Fibroblast of skin of abdomen (primary cell): ENCODE measurements around the gene GPR39.

Experiments used
- DNase-seq: peaks from one replicate; pipeline ENCODE4 v3.0.0-alpha.2; 2013

GPR39 gene

DNA sequence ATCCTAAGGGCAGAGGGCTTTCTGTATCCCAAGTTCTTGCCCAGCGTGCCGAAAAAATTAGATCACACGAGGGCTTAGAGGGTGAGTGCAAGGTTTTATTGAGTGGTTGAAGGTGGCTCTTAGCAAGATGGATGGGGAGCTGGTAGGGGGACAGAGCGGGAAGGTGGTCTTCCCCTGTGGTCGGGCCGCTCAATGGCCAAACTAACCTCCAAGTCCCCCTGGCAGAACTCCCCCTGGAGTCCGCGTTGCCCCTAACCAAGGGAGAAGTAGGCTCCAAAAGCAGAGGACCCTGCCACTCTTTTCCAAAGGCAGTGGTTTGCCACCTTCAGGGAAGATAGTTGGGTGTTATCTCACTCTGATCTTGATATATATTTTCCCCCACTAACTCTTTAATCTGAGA is 190.0 kb downstream of the GPR39 start:
- DNase-seq = no peak

DNA sequence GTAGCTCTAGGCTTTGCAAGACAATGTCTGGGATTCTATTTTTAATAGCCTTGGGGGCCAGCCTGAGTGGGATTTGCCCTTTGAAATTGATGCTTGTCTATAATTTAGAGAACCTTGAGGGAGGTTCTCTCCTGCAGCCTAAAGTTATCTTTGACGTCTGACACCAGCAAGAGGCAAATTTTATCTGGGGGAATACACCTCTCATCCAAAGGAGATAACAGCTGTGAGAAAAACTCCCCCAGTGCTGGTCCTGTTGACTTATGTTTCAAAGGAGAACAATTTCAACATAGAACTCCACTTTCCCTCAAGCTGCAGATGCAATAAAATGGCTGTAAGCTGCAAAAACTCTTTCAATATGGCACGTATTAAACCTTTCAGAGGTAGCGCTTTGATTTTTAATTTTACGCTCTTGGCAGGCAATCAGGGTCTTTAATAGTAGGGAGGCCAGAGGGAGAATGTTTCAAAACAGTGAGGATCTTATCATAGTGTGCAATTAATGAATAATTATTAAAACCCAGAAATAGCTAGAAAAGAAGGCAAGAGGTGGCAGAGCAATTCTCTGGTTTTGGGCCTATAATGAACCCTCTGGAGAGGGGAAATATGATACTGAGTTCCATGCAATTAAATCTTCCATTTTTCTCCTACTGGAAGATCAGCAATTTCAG is 191.0 kb downstream of the GPR39 start:
- DNase-seq = no peak

DNA sequence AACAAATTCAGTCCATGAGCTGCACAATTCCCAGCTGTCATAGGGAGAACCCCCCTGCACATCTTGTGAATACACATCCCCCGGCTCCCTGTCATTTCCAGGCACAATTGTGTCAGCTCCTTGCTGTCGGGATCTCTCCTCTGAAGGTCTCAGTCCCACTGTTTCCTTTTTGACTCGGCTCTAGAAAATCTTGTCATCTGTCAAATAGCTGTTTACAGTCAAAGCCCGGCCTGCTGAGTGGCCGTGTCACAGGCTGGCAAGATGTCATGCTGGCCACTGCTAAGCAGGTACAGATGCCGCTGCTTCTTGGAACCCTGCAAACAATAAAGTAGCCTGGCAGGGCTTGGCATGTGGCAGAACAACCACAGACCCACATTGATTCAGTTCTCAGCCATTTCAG is 191.7 kb downstream of the GPR39 start:
- no peak for DNase-seq

DNA sequence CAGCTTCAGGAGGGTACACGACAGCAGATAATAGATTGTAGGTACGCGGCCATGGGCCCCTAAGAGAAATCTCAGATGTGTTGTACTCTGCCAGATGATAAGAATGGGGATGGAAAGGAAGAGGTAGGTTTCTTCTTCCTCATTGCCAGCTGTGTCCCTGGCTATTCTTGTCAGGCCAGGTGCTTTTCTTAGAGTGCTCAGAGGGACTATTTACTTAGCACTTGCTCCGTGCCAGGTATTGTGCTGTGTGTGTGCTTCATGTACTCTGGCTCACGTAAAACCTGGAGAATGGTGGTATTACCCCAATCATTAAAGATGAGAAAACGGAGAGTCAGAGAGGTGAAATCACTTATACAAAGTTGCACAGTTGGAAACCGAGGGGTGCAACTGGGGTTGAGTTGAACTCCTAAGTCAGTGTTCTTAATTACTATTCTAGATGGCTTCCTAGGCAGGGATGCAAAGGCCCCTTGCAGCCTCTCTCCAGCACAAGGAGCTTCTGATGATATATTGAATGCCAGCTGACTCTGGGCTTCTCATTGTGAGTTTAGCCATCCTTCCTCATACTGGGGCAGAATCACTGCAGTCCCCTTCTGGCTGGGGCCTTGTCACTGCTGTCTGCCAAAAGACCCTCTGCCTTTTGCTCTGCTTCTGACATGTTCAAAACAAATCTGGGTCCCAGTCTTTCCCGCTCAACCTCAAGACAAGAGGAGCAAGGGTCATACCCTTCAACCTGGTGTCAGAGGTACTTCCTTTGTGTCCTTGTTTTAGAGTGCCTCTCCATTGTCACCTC is 192.7 kb downstream of the GPR39 start:
- no peak for DNase-seq

DNA sequence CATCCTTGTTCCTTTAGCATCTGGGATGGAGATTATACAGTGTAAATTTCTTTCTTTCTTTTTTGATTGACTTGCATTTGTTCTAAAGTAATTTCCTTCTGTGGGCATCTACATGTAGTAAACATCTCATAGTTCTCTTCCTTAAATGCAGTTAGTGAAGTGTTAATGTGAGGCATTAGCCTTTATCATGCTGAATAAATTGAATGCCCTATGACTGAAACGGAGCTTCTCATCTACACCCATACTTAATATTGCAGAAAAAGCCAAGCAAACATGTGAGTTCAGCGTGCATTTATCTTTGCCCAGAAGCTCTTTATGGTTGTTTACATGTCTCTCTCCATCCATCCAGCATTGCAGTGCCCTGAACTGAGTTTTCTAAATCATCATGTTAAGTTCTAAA is 195.1 kb downstream of the GPR39 start:
- DNase-seq = no peak

DNA sequence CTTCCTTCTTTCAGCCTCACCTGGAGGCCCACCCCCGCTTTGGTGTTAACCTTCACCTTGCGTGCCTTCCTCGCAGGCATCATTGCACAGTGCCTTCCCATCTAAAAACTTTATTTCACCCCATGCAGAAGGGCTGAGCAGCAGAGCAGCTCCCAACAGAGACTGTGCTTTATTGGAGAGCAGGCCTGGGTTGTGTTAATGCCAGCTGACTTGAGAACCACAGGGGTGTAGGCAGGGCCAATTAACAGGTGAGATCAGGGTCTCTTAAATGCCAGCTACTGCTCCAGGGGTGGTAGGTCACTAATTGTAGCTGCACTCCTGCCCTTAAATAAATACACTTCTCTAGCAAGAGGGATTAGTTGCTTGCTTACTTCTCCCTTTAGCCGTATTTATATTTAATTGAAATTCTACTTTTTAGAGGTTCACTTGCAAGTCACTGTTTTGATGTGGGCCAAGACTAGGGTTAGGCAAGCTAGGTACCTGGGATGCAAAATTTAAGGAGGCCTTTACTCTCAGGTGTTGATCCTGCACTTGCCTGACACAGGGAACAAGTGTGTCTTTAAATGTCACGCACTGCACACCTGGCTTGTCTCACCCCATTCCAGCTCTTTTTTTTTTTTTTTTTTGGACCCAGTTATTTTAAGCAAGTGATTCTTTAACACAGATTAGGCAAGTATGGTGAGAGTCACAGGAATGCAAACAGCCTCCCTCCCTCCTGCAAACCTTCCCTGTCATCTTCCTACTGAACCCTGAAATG is 198.9 kb downstream of the GPR39 start:
- no peak for DNase-seq

DNA sequence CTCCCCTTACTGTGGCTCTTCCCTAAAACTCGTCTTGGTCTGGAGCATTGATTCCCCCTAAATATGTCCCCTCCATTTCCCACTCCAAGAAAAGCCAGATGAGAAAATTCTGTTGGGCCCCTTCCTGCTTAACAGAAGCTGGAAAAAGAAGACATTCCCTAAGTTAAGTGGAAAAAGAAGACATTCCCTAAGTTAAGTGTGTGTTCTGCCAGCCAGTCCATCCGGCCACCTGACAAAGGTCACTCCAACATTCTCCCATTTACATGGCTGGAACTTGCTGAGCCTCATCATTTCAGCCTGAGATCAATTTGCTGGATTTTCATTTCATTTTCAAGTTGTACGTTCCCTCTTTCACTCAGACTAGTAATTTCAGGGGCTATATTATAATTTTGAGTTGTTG is 201.4 kb downstream of the GPR39 start:
- no peak for DNase-seq

DNA sequence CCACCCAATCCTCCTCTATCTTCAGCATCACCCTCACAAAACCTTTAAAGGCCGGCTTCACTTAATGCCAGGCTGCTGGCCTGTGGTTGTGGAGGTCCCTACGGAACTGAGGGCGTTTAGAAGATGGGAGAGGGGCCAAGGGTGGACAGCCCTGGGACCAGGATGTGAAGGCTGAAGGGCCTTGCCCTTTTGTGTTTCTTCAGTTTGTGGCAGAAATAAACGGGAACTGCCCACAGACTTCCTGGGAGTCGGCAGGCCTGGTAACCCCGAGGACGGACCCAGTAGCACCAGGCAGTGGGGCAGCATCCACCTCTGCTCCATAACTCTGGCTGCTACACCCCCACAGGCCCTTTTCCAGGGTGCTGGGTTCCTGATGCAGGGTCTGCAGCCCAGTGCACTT is 202.1 kb downstream of the GPR39 start:
- no peak for DNase-seq

DNA sequence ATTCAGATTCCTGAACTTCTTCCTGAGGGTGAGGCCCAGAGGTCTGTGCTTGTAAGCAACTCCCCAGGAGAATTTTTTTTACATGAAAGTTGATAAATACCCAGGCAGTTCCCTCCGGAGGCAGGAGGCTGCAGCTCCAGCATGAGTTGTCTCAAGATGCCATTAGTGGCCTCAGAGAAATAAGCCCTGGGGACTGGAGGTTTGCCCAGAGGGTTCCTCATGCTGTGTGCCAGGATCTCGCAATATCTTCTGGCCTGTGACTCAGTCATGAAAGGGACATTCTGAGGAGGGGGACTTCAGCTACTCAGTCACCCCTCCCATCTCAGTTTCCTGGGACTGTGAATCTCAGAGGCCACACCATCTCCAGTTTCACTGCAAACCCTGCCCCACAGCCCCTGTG is 203.5 kb downstream of the GPR39 start:
- DNase-seq = no peak

DNA sequence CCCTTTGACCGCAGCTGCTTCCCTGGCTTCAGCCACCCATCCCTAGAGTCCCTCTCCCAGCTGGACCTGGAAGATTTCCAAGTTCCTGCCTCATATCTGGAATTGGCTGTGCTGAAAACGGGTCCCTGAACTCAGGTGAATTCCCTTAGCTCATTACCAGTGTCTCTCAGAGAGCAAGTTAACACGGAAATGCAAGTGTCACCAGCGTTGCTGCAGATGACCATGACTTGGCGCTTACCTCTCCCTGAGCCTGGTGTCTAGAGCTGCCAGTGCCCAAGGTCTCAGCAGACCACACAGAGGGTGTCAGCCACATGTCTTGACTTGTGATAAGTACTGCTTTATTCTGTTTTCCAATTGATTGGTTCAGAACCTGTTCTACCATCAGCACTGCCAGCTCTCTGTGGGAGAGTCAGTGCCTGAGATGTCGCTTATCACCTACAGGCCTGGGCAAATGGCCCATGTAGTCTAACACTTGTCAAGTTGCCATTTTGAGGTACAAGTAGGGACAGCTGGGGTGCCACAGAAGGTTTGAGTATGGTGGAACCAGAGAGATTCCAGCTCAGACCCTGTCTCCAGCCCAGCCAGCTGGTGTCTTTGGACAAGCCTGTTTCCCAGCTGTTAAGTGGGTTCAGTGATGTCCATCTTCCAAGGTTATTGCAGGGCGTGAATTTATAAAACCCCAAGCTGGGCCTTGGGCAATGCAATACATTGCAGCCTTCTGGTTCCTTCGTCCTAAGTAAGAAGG is 204.7 kb downstream of the GPR39 start:
- DNase-seq = no peak

DNA sequence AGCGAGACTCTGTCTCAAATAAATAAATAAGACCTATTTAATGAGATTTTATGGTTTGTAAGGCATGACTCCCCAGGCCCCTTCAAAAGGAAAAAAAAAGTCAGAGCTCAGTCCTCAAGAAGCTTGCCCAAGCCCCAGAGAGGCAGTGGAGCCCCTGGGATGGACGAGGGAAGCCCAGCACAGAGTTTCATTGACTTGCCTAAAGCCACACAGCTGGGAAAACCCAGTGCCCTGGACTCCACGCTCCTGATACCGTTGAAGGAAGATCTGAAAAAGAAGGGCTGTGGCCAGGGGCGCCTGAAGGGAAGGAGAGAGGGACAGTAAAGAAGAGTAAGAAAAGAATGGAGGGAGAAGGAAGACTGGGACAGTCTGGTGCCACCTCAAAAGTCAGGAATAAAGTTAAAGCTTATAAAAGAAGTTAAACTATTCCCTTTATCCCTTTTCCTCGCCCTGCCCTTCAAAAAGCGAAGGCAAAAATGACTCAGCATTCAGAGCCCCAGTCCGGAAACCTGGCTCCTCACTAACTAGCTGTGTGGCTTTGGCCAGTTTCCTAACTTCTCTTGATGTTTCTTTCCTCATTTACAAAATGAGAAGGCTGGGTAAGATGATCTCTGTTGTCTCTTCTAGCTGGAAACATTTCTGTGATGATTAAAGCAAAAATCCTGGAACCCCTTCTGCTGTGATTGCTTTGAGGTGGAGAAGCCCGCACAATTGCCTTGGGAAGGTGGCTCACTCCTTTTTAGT is 206.7 kb downstream of the GPR39 start:
- DNase-seq = peak; percentile 69

DNA sequence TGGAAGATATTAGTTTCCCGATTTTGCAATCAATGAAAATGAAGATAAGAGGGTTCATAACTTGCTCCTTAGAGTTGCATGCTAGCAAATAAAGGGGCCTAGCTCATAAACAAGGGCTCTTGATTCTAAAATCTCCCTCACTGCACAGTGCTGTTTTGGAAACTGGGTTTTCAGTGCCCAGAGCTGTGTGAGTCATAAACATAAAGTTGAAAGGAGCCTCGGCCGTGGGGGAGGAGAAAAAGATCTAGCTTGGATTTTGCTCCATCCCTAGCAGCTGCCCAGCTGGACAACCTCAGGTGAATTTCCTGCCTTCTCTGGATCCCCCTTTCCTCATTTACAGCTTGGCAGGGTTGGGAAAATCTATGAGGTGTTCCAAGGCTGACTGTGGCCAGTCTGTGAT is 210.9 kb downstream of the GPR39 start:
- DNase-seq = no peak

DNA sequence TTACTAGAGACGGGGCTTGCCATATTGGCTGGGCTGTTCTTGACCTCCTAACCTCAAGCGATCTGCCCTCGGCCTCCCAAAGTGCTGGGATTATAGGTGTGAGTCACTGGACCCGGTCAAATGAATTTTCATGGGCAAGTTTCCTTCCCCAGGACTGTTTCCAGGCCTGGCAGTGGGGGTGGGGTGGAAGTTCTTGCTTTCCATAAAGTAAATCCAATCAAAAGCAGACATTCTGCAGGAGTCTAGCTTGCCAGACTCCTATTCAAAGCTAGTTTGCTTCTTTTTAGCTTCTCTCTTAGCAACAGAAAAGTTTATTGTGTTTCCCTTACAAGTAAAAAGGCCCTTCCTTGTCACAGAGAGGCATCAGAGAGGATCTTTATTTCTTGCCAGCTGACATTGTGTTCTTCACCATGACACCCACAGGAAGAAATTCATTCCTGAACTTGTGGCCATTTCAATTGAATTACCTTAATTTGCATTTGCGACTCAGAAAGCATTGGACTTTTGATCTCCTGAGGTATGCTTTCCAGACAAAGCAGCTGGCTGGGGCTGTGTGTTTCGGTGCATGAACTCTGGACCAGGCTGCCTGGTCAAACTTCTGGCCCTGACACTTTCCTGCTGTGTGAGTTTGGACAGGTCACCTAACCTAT is 215.5 kb downstream of the GPR39 start:
- no peak for DNase-seq

DNA sequence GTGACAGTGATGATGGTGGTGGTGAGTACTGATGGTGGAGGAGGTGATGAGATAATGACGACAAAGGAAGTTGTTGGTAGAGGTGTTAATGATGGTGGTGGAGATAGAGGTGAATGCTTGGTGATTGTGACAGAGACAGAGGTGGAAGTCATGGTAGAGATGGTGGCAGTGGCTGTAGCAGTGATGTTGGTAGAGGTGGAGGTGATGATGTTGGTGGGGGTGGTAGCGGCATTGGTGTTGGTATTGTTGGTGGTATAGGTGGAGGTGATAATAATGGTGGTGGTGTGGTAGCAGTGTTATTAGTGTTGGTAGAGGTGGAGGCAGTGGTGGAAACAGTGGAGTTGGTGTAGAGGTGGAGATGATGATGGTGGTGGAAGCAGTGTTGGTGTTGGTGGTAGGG is 217.0 kb downstream of the GPR39 start:
- DNase-seq = no peak

DNA sequence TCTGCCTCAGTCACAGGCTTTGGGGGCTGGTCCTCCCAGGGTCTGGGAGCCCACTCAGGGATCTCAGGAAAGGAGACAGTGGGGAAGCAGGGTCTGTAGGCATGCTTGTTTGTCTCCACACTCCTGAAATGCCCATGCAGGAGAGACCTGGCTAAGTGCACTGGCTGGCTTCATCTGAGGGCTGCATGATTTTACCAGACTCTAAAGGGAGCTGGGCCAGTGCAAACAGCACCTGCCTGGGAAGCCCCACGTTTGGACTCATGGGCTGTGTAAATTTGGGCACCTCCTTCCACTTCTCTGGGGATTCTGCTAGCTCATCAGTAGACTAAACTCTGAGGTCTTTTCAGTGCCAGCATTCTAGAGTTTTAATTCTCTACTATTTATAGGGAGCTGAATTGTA is 219.7 kb downstream of the GPR39 start:
- no peak for DNase-seq

DNA sequence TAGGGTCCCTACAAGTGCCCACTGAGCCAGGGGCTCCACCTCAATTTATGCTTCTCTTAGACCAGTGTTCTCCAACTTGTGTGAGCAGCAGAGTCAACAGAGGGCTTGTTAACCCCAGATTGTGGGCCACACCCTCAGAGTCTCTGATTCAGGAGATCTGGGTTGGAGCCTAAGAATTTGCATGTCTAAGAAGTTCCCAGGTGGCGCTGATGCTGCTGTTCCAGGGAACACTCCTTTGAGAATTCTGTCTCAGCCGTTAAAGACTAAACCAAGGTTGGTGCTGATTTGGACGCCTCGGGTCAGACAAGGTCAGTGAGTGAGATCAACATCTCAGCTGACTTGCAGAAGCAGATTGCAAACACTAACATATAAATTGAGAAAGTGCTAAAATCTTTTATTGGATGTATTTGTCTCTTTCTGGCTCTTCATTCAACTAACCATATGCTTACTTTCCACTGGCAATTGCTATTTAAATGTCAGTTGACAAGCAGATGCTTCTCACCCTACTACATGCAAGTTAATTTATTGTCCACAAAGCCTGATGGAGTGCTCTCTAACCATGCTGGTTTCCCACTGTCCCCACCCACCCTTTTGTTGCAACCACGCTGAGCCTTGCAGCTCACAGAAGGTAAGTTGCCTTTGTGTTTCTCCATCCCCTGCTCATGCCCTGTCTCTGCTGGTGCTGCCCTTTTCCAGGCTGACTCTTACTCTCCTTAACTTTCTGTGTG is 221.9 kb downstream of the GPR39 start:
- DNase-seq = no peak

DNA sequence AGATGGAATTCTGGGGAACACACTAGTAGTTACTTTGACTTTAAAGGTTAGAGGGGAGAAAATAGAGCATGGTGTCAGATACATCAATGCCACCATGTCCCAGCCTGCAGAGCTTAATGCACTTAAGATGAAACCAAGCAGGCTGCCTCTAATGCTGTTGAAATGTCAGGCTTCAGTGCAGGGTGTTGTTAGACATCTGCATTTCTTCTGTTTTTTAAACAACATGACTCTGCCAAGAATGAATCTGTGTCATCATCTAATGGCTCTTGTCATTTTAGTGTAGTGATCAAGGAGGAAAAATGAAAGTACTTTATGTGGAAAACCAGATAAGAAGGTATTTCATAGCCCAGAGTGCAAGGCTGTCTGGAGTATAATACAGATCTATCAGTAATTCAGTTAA is 223.5 kb downstream of the GPR39 start:
- DNase-seq = no peak

DNA sequence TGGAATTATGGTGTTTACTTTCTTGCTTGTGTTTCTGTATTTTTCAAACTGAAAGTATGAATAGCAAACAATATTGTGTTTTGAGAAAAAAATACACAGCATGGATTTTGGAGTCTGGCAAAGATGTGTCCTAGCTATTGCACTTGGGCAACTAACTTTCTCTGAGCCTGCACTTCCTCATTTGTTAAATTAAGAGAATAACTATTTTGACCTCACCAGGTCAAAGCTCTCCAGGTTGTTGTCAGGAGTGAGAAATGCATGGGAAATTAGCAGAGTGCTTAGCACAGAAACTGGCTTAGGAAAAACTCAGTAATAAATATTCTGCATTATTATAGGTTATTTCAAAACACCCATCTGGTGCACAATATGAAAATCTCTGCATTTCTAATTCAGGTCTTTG is 225.2 kb downstream of the GPR39 start:
- no peak for DNase-seq

DNA sequence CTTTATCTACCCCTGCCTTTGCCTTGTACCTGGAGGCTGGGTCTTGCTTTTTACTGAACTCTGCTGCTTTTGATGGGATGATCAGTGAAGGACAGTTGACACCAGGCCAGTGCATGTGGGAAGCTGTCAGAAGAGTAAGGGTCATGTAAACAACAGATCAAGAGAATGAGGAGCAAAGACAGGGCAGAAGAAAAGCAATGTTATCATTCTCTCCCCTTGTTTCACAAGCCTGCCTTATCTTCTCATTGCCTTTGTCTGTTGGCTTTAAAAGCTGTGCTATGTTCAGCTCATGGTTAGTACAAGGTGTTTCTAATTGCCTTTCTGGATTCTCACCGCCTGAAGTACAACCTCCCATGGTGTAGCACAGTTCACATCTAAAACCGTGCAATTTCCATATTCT is 225.8 kb downstream of the GPR39 start:
- DNase-seq = no peak

DNA sequence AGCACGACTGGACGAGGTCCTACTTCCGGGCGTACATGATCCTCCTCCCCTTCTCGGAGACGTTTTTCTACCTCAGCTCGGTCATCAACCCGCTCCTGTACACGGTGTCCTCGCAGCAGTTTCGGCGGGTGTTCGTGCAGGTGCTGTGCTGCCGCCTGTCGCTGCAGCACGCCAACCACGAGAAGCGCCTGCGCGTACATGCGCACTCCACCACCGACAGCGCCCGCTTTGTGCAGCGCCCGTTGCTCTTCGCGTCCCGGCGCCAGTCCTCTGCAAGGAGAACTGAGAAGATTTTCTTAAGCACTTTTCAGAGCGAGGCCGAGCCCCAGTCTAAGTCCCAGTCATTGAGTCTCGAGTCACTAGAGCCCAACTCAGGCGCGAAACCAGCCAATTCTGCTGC is 228.6 kb downstream of the GPR39 start:
- no peak for DNase-seq
